Suprapubic skin (tissue), 4 donors: ENCODE measurements around the gene WDR27.

ENCODE experiments used
- EP300 ChIP-seq: sonication (generic); formaldehyde crosslinking; IDR thresholded peaks from one replicate; pipeline ENCODE4 v1.6.1; 2017; ENCODE audit warnings: antibody characterized with exemption
- POLR2A ChIP-seq, 2 donors: fragments of 450-650 bp; IDR thresholded peaks; one replicate each; pipeline ENCODE4 v1.6.1; 2017; ENCODE audit warnings: antibody characterized with exemption in 2 of 2, mild to moderate bottlenecking in 2 of 2, moderate library complexity in 2 of 2
- POLR2AphosphoS5 ChIP-seq, 3 donors: sonication (generic); formaldehyde crosslinking; IDR thresholded peaks; one replicate each; pipeline ENCODE4 v1.6.1; 2017; ENCODE audit warnings: antibody characterized with exemption in 3 of 3
- TF ChIP-seq, protein P1 (sequence below), 2 donors: fragments of 200-600 bp in 1 of 2; fragments of 450-650 bp in 1 of 2; sonication (generic) in 1 of 2; IDR thresholded peaks; one replicate each; pipeline ENCODE4 v1.5.1; 2016 to 2019; ENCODE audit warnings: antibody characterized with exemption in 2 of 2, mild to moderate bottlenecking in 1 of 2, moderate library complexity in 1 of 2

DNA sequence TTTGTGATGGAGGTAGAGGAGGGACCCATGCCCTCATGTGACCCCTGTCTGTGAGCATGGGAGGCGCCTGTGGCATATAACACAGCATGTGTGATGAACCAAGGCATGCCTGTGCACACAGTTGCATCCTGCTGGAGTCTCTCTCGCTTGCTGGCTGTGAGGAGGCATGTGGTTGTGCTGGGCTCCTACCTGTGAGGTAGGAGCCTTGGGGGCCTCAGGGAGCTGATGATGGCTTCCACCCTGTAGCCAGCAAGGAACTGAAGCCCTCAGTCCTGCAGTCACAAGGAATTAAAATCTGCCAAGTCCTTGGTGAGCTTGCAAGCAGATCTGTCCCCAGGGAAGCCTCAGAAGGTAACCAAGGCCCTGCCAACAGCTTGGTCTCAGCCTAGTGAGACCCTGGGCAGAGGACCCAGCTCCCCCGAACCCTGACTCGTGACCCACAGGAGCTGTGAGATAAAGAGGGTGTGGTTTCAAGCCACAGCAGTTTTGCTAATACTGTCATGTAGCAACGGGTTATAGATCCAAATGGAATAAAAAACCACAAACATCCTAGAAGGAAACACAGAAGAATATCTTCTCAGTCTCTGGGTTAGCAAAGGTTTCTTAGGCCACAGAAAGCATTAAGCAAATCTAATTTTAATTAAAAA is 145.7 kb downstream of the WDR27 start:
- TF ChIP-seq, protein P1, sequence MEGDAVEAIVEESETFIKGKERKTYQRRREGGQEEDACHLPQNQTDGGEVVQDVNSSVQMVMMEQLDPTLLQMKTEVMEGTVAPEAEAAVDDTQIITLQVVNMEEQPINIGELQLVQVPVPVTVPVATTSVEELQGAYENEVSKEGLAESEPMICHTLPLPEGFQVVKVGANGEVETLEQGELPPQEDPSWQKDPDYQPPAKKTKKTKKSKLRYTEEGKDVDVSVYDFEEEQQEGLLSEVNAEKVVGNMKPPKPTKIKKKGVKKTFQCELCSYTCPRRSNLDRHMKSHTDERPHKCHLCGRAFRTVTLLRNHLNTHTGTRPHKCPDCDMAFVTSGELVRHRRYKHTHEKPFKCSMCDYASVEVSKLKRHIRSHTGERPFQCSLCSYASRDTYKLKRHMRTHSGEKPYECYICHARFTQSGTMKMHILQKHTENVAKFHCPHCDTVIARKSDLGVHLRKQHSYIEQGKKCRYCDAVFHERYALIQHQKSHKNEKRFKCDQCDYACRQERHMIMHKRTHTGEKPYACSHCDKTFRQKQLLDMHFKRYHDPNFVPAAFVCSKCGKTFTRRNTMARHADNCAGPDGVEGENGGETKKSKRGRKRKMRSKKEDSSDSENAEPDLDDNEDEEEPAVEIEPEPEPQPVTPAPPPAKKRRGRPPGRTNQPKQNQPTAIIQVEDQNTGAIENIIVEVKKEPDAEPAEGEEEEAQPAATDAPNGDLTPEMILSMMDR (IDR thresholded peaks at IDR 0.05), result no peak
- TF ChIP-seq POLR2A (IDR thresholded peaks at IDR 0.05), result no peak
- TF ChIP-seq EP300, result no peak
- no peak for TF ChIP-seq POLR2AphosphoS5 (IDR thresholded peaks at IDR 0.05)
